Panc1 (cell line): ENCODE measurements around the gene DAB2IP.

Experiments used
- CTCF ChIP-seq: fragments of 450-650 bp; IDR thresholded peaks from 2 replicates; pipeline ENCODE4 v1.5.1; 2017; ENCODE audit warnings: mild to moderate bottlenecking
- POLR2AphosphoS5 ChIP-seq: IDR thresholded peaks from 2 replicates; pipeline ENCODE4 v1.6.1; 2012; ENCODE audit warnings: mild to moderate bottlenecking, low read depth, low read length, moderate library complexity
- TCF7L2 ChIP-seq: IDR thresholded peaks from 2 replicates; pipeline ENCODE4 v1.6.1; 2011; ENCODE audit warnings: mild to moderate bottlenecking, low read depth, low read length, inconsistent platforms
- TF ChIP-seq, protein P1 (sequence below), 2 experiments: IDR thresholded peaks; 2 replicates each; pipeline ENCODE4 v1.6.1; 2011 to 2012; ENCODE audit warnings: low read depth in 2 of 2, control low read depth in 1 of 2, low read length in 1 of 2, mild to moderate bottlenecking in 1 of 2, moderate library complexity in 1 of 2; ENCODE audit not compliant: insufficient read depth in 1 of 2

DNA sequence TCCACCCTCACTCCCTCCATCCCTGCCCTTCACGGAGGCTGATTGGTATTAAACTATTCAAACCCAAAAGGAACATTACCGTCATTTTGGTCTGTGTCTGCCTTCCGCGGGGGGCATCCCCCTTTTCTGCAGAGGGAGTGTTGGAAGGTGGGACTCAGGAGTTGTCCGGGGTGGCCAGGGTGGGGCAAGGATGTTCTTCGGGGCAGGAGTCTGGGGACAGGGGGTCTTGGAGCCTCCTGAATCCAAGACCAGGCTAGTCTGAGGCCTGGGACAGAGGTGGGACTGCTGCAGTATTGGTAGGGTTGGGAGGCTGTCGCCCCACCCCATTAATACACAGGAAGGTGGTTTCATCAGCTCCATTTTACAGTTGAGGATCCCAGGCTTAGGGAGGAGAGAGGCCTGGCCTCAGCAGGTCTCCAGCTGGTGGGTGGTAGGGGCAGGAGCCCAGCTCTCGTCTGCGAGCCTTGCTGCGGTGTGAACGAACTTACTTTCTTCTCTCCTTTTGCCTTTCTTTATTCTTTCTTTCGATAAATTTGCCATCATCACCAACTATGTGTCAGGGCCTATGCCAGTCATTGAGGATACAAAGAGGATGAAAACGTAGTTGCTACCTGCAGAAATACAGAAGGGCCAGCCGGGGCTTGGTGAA lies 33.8 kb downstream of the DAB2IP start:
- TF ChIP-seq CTCF (no peak), POLR2AphosphoS5 (no peak), TCF7L2 (no peak)
- TF ChIP-seq, protein P1, sequence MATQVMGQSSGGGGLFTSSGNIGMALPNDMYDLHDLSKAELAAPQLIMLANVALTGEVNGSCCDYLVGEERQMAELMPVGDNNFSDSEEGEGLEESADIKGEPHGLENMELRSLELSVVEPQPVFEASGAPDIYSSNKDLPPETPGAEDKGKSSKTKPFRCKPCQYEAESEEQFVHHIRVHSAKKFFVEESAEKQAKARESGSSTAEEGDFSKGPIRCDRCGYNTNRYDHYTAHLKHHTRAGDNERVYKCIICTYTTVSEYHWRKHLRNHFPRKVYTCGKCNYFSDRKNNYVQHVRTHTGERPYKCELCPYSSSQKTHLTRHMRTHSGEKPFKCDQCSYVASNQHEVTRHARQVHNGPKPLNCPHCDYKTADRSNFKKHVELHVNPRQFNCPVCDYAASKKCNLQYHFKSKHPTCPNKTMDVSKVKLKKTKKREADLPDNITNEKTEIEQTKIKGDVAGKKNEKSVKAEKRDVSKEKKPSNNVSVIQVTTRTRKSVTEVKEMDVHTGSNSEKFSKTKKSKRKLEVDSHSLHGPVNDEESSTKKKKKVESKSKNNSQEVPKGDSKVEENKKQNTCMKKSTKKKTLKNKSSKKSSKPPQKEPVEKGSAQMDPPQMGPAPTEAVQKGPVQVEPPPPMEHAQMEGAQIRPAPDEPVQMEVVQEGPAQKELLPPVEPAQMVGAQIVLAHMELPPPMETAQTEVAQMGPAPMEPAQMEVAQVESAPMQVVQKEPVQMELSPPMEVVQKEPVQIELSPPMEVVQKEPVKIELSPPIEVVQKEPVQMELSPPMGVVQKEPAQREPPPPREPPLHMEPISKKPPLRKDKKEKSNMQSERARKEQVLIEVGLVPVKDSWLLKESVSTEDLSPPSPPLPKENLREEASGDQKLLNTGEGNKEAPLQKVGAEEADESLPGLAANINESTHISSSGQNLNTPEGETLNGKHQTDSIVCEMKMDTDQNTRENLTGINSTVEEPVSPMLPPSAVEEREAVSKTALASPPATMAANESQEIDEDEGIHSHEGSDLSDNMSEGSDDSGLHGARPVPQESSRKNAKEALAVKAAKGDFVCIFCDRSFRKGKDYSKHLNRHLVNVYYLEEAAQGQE (IDR thresholded peaks at IDR 0.05; ENCODE audit: insufficient read depth in 1 of 2, low read depth in 2 of 2, low read length in 1 of 2): no peak
